ENCODE data around the gene CLSTN2.

Gene CLSTN2

DNA sequence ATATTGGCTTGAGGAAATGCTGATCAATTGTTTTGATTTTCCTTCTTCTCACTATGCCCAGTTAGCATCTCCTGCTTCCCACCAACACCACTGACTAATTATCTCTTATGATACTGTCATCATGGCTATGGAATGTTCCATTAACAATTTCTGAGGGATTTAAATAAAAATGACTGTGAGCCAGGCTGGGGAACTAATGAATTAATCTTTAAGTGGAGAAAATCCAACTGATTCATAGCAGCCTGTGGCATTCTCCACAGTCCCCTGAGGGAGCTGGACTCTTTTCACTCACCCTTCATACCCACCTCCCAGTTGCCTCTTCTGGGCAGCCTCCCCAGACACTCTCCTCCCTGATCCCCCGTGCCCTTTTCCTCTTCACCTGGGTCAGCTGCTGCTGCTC is 353.6 kb downstream of the CLSTN2 start:
- no peak for DNase-seq (ENCODE audit: low spot score)

DNA sequence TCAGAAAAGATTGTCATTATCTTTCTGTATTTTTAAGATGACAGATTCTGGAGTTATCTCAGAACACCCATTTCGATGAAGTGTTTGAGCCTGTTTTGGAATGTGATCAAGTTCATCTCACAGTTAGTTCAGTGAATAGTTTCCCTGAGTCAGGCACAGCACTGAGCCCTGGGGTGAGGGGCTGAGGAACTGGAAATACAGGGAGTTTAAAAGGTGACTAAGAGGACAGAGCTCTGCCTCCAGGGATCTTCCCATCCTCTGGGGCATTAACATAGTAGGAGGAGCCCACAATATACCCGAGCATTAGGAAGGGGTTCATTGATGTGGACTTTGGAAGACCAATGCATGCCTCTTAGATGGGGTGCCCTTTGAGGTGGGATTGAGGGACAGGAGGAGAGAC is 355.1 kb downstream of the CLSTN2 start:
- DNase-seq (ENCODE audit: low spot score): no peak

DNA sequence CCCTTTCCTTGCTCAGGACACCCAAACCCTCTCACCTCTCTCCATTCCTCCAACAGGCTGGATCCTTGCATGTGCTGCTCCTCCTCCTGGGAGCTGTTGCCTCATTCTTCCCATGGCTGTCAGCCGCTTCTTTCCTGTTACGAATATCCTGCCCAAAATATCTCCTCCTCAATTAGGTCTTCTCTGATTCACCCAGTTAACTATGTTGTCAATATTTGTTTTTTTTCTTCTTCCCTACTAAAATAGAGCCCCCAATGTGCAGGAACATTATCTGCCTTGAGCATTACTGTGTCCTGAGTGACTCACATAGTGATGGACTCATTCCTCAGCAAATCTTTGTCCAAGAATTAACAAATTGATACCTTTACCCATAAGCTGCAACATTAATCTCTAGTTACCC is 357.2 kb downstream of the CLSTN2 start:
- DNase-seq (ENCODE audit: low spot score): no peak

DNA sequence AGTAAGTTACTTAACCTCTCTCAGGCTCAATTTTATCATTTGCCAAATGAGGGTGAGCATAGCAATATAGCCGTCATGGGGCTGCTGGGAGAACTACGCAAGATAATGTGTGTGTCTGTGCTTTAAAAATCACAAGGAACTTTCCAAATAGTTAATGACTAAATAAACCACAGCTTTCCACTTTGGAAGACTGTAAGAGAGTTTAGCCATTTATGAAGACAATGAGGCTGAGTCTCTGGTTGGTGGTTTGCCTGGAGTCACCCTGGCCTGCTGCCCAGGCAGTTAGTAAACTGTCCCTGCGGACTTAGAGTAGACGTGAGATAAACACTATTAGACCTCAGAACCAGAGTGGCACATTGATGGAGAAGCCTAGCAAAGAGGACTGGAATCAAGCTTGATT is 357.7 kb downstream of the CLSTN2 start:
- no peak for DNase-seq (ENCODE audit: low spot score)

DNA sequence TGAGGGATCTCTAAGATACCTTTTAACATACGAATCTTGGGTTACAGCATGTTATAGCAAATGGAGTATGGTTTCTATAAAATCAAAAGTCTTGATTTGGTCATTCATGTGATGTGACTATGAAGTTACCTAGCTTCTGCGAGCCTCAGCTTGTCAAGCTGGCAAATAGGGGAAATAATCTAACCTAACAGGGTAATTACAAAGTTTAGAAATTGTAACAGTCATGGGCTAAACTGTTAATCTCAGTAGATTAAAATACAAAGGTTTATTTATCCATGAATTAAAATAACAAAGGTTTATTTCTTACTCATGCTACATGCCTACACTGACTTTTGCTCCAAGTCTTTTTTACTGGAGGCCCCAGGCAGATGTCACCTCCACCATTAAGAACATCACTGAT is 359.1 kb downstream of the CLSTN2 start:
- DNase-seq (ENCODE audit: low spot score): no peak

DNA sequence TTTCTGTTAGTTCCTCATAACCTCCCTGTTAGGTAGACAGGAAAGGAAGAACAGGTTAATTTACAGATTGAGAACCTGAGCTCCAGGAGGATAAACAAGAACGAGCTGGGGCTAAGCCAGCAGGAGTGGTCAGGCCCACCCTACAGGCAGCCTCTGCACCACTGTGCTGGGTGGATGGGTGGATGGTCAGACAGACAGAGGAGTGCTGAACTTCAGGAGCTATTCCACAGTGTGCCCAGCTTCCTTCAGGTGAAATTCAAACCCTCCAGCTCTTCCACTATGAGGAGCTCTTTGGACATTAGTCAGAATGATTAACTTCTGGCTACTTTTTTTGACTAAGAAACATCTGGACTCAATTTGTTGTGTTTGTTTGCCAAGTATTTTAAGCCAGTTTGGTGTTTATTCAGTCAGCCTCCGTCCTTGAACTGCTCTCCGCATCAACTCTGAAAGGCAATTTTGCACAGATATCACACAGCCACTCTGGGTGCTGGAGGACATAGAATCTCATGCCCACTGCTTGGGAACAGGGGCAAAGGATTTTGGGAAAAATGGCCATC is 361.9 kb downstream of the CLSTN2 start:
- DNase-seq (ENCODE audit: low spot score): no peak

DNA sequence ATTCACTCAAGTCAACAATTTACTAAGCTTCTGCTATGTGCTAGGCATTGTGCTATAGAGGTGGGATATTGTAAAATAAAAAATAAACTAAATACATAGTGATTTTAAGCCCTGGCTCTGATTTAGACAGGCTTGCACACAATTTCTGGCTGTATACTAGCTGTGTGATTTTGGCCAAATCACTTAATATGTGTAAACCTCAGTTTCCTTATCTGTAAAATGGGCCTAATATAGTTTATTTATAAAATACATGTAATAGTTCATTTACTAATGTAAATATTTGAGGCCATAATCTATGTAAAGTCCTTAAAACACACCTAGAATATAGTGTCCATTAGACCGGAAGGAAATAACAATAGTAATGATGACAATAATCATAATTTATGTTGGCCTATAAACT is 363.1 kb downstream of the CLSTN2 start:
- DNase-seq (ENCODE audit: low spot score): no peak

DNA sequence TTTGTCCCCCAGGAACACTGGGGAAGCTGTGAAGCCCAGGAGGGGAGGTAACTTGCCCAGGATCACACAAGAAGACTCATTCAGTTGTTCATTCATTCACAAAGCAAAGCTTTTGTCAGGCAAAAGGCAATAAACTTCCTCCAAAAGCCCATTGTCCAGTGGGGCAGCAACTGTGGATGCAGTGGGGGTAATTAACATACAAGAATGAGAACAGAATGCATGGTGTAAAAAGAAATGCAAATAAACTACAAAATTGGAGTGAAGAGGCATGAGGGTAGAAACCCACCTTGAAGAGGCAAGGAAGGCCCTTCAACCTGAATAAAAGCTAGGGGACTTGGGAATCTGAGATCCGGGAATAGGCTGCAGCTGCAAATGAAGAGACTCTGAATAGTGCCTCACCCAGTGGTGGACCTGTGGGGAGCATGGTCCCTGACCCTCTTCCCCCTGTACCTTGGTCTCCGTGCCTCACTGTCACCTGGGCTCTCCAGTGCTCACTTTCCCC is 363.6 kb downstream of the CLSTN2 start:
- no peak for DNase-seq (ENCODE audit: low spot score)

DNA sequence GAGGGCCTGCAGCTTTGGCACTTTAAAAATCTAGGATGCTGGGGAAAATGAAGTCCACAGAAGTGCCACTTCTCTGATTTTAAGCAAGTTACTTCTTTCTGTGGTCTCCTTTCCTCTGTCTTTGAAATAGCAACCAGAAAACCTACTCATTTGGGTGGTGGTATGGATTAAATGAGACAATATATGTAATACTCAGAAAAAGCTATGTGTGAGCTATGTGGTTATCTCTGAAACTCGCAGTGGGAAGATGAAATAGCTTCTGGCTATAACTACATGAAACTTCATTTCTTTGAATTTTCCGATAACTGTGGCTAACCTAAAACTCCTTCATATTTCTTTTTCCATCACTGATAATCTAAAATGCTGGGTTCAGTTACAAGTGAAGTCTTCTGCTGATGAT is 368.9 kb downstream of the CLSTN2 start:
- no peak for DNase-seq (ENCODE audit: low spot score)

DNA sequence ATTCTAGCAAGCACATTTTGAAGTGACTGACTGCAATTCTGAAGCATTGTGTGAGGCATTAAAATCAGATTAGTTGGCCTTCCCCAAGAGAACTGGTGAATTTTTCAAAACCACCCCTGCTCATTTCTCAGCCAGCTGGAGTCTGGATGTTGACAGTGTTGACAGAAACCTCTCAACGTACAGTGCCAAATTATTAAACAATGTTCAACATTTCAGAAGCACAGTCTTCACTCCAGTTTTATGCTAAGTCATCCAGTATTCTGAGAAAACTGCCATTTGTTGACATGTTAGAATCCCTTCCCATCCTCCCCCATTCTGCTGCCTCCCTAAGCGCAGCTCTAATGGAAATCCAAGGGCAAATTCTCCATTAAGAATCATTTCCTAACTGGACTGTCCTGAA is 373.6 kb downstream of the CLSTN2 start:
- DNase-seq (ENCODE audit: low spot score): no peak

DNA sequence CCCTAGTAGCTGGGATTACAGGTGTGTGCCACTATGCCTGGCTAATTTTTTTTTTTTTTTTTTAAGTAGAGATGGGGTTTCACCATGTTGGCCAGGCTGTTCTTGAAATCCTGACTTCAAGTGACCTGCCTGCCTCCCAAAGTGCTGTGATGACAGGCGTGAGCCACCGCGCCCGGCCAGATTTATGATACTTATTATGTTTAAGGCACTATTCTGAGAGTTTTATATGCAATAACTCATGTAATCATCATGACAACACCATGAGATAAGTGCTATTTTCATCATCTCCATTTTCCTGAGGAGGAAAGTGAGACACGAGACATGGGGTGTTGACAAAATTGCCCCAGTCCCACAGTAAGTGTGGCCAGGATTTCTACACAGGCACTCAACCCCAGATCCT is 376.4 kb downstream of the CLSTN2 start:
- DNase-seq (ENCODE audit: low spot score): no peak

DNA sequence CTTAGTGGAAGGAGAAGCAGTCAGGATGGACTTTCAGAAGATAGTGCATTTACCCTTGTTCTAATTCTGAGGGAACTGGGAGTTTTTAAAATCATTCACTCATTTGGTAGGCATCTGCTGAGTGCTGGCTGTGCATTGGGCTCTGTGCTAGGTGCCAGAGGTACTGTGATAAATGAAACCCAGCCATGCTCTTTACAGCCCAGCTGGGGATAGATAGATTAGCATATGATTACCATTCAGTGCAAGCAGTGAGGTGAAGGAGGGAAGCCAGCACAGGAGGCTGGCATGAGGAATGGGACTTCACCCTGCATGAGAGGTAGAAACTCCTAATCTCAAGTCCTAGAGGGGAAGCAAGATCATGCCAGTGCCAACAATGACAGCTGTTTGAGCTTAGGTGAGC is 381.0 kb downstream of the CLSTN2 start:
- no peak for DNase-seq (ENCODE audit: low spot score)

DNA sequence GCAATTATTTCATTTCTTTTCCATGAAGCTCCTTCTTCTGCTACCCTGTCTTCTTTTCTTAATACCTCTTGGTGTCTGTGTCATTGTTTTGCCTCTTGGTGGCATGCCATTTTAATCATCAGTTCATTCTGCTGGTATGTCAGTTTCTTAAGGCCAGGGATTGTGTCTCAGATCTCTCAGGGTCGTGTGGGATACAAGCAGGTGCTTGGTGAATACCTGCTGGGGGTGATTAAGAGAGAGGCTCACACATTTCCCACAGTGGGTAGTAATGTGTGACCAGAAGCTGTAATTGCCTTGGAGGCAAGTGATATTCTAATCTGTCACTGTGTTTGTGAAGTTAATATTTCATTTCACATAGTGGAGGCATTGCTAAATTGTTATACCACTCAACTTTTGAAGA is 381.5 kb downstream of the CLSTN2 start:
- no peak for DNase-seq (ENCODE audit: low spot score)

DNA sequence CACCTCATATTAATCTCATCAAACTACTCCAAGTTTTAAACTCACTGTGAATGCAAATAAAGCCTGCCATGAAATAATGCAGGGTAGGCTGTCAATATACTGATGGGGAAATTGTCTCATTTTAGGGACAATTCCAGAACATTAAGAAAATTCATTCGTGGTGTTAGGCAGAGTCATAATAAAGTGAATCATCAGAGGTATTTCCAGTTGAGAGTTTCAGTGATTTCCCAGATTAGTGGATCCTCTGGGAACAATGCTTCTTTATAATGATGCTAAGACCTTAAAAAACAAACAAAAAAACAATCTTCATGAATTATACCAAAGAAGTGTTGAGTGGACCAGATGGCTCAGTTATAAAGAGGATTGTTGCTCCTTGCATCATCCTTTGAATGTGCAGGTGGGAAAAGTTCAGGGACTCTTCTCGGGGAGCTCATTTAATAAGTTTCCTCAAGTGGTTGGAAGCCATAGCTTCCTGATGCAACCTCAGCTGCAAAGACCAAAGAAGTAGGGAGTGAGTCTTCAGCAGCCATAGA is 381.9 kb downstream of the CLSTN2 start:
- no peak for DNase-seq (ENCODE audit: low spot score)

DNA sequence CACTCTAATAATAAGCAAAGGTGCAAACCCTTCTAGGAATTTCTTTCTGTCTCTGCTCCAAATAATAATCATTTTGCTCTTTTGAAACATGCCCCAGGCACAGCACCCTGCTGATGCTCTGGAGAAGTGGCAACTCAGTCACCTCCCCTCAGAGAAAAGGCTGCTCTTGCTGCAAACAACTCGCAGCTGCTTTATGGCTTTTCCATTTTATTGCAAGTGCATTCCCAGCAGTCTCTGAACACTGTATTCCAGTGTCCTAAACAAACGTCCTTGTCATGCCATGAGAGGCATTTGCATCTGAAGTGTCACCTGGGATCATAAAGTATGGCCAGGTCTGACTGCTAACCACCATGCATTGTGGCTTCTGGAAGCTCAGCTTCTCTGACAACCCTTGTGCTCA is 384.8 kb downstream of the CLSTN2 start:
- DNase-seq (ENCODE audit: low spot score): no peak

DNA sequence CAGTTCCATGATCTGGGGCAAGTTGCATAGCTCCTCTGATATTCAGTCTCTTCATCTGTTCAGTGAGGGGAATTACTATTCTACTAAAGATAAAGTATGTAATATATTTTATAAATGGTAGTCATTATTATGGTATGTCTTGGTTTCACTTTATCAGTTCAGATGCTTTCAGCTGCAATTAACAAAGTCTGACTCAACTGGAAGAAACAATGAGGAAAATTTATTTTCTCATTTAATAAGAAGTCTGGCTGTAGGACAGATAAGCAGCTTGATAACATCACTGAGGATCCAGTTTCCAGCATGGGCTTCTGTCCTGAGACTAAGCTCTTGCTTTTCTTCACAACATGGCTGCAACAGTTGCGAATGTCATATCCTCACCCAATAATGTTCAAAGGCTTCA is 388.6 kb downstream of the CLSTN2 start:
- no peak for DNase-seq (ENCODE audit: low spot score)

DNA sequence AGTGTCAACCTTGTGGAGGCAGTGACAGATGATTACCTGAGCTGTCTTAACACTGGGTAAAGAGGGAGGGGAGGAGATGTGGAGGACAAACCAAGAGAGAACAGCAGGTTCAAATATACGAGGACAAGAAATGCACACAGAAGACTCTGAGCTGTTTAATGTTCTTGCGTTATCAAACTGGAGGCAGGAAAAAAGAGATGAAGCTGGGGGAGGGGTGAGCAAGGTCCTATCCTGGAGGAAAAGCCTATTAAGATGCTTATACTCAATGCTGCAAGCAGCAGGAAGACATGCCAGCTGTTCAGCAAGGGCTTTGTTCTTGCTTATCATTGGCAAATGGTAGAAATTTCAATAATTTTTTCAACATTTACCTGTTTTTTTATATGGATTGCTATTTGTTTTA is 397.1 kb downstream of the CLSTN2 start:
- DNase-seq (ENCODE audit: low spot score): no peak

DNA sequence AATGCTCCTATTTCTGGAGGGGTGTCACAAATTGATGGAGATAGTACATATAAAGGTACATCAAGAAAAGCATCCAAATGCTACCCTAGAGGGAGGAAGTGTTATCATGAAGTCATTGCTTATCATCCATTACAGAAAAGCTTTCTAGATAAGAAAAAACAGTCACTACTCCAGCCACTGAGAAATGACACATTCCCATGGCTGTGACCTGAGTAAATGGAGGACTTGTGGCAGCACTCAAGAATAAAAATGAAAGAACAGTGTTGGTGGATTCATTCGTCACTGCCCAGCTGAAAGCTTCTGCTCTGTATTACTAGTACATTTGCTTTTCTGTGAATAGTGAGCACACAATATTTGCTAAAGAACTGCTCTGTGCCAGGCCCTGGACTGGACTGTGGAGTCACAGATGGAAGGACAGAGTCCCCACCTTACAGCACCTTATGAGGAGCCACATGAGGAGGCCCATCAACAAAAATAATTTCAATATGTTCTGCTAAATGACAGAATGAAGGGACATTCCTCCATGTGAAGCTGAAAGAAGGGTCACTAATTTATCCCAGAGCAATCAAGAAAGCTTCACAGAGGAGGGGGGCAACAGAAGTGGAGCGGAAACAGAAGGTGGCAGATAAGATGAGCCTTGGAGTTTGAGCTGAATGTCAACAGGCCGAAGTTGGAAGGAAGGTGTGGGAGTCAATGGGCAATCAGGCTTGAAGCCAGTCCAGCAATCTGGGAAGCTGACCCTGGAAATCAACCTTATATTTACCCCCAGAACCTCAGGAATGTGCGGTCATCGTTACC is 399.3 kb downstream of the CLSTN2 start:
- no peak for DNase-seq (ENCODE audit: low spot score)

DNA sequence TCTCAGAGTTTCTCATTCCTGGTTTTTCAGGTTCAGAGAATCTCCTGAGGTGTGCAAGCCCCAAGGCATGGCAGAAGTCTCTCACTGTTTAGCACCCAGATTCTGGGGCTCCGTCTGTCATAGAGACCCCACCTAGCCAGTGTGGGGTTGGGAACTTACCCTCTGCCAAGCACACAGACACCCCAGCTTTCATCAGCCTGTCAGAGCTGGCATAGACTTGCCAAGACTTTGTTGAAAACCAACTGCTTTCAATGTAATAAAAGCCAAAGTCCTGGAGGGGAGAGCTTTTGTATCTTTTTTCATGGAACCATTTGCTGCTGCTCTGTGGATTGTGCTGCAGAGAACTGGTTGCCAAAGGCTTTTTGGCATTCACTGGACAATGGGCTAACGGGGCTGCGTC is 401.5 kb downstream of the CLSTN2 start:
- DNase-seq (ENCODE audit: low spot score): no peak

DNA sequence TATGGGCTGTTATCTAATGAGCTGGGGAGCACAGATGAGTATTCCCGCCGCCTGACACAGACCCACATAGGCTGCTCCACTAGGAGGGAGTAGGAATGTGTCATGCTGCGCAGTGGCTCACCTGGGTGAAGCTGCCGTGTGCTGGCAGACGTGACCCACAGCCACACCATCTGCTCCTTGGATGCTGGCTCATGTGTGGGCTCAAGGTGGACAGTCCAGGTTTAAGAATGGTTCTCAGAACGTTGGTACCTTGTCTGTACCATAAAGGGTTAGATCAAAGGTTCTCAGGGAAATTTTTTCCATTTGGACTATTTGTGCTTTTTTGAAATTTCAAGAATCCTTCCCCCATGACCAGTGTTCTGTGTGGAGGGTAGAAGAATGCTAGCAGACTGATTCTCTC is 403.9 kb downstream of the CLSTN2 start:
- DNase-seq (ENCODE audit: low spot score): no peak

DNA sequence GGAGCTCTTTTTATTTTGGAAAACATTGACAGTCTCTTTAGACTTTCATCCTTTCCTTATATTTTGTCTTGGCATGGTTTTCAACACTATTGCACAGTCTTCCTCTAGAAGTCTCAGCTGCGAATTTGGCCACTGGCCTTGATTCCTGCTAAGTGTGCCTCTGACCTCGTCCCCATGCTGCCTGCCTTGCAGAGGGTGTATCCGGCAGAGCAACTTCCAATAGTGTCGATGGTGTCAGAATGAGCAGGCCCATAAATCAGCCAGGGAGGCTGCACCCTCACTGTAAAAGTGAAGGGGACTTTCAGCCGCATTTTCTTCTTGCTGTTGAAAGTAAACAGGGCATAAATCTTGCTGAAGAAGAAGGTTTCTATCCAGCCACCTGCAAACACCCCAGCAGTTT is 406.2 kb downstream of the CLSTN2 start:
- DNase-seq (ENCODE audit: low spot score): no peak

DNA sequence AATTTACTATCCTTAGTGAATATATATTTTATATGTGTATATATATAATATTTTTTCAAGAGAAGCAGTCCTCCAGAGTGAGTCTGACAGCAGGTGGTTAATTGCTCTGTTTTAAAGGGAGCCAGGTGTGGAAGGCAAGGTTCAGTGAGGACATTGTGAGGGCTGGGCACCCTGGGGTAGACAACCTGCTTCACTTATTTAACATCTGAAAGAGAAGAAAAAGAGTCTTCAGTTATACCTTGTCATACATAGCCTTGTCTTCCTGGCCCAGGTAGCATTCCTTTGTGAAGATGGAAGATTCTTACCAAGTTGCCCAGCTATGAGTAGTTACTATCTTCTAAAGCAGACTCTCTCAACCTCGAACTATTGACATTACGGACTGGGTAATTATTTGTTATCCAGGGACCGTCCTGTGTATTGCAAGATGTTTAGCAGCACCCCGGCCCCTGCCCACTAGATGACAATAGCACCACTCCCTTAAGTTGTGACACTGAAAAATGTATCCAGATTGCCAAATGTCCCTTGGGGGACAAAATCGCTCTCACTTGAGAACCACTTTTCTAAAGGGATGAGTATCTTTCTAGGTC is 406.9 kb downstream of the CLSTN2 start:
- DNase-seq (ENCODE audit: low spot score): no peak

DNA sequence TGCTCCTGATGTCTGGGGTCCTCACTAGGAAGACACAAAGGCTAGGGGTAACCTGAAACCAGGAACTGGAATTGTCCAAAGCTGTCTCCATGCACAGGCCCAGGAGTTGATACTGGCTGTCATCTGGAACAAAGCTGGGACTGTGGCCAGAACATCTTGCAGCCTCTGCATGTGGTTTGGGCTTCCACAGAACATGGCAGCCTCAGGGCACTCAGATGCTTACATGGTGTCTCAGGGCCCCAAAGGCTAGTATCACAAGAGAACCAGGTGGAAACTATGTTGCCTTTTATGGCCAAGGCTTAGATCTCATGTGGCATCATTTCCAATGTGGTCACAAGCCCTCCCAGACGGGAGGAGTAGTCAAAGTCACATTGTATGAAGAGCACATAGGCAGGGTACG is 407.7 kb downstream of the CLSTN2 start:
- no peak for DNase-seq (ENCODE audit: low spot score)
